OCI-LY7 (cell line): ENCODE results near the gene HEATR9. TPM values are rescaled to one million over a fixed set of nuclear protein-coding genes. Genes with fewer than 3 reads are reported as not detected.

ENCODE experiments used
- BruUV-seq: library from RNA; stranded (reverse); fragments of 400-500 nt; replicated peaks from 2 replicates; lab custom pipeline; 2021; lab: Mats Ljungman, UMichigan
- CTCF ChIA-PET: fragments of 300-600 bp; sonication (Branson Sonifier 250); formaldehyde crosslinking; loops from one replicate; lab custom pipeline; 2022; ENCODE audit warnings: antibody characterized with exemption; ENCODE audit not compliant: unreplicated experiment; lab: Charles Lee
- POLR2A ChIA-PET: fragments of 300-600 bp; sonication (Branson Sonifier 250); formaldehyde crosslinking; loops from one replicate; lab custom pipeline; 2022; ENCODE audit warnings: antibody characterized with exemption; lab: Charles Lee
- DNase-seq: peaks from one replicate; pipeline ENCODE4 v3.0.0-alpha.2; 2015; ENCODE audit warnings: low spot score
- H2AFZ ChIP-seq: fragments of 200-600 bp; sonication (generic), shearing (Covaris generic); 2 replicates; pipeline ENCODE4 v1.6.1; 2014; ENCODE audit warnings: mild to moderate bottlenecking, antibody characterized with exemption, low read length, moderate library complexity
- H3K27ac ChIP-seq: fragments of 200-600 bp; sonication (generic); 2 replicates; pipeline ENCODE4 v1.5.1; 2014; ENCODE audit warnings: mixed run types, low read depth, mild to moderate bottlenecking, moderate library complexity, low read length, inconsistent platforms; ENCODE audit not compliant: poor library complexity, severe bottlenecking
- H3K36me3 ChIP-seq: fragments of 200-600 bp; sonication (generic); 2 replicates; pipeline ENCODE4 v1.6.1; 2014; ENCODE audit warnings: mild to moderate bottlenecking, antibody characterized with exemption, low read length, moderate library complexity, mixed read lengths; ENCODE audit not compliant: insufficient read depth
- H3K4me1 ChIP-seq: fragments of 200-600 bp; sonication (generic); 2 replicates; pipeline ENCODE4 v1.5.1; 2014; ENCODE audit warnings: mild to moderate bottlenecking, low read length; ENCODE audit not compliant: insufficient read depth, poor library complexity, severe bottlenecking
- H3K4me2 ChIP-seq: fragments of 200-600 bp; sonication (generic); 2 replicates; pipeline ENCODE4 v1.6.1; 2014; ENCODE audit warnings: mild to moderate bottlenecking, low read length
- H3K4me3 ChIP-seq: fragments of 200-600 bp; sonication (generic); 2 replicates; pipeline ENCODE4 v1.5.1; 2014; ENCODE audit warnings: mild to moderate bottlenecking, low read depth, low read length; ENCODE audit not compliant: poor library complexity, severe bottlenecking
- H3K79me2 ChIP-seq: fragments of 200-600 bp; sonication (generic); 2 replicates; pipeline ENCODE4 v1.6.1; 2016; ENCODE audit warnings: low read depth, mild to moderate bottlenecking, low read length, moderate library complexity, mixed read lengths; ENCODE audit not compliant: insufficient read depth
- H3K9me2 ChIP-seq: fragments of 200-600 bp; sonication (generic); 2 replicates; pipeline ENCODE4 v1.6.1; 2016; ENCODE audit warnings: mild to moderate bottlenecking, low read length, mixed read lengths; ENCODE audit not compliant: insufficient read depth
- H3K9me3 ChIP-seq: fragments of 200-600 bp; sonication (generic); 2 replicates; pipeline ENCODE4 v1.6.1; 2014; ENCODE audit warnings: mild to moderate bottlenecking, mixed run types, low read length, mixed read lengths
- H4K20me1 ChIP-seq: fragments of 200-600 bp; sonication (generic); 2 replicates; pipeline ENCODE4 v1.6.1; 2014; ENCODE audit warnings: mild to moderate bottlenecking, antibody characterized with exemption, low read length, moderate library complexity, mixed read lengths; ENCODE audit not compliant: insufficient read depth
- EZH2phosphoT487 ChIP-seq: fragments of 200-600 bp; sonication (generic); IDR thresholded peaks from 2 replicates; pipeline ENCODE4 v1.6.1; 2018; ENCODE audit warnings: low read depth, borderline replicate concordance, mild to moderate bottlenecking, mixed run types, antibody characterized with exemption, low read length, moderate library complexity, mixed read lengths
- intact Hi-C: fragments of 100-400 bp; cut with micrococcal nuclease; formaldehyde crosslinking; loops from one replicate; pipeline ENCODE4 v1.10.0; 2022; ENCODE audit not compliant: unreplicated experiment
- total RNA-seq, 2 experiments: library from RNA; depleted of rRNA in 1 of 2; stranded (reverse); fragments of >200 nt in 1 of 2; shearing (Covaris generic) in 1 of 2; gene quantifications; 2 replicates each; pipeline ENCODE4 v1.2.3, GENCODE V29; 2014 to 2022
- TF ChIP-seq, protein P1 (sequence below): fragments of 200-600 bp; sonication (generic); conservative IDR thresholded peaks from 2 replicates; pipeline ENCODE4 v1.5.1; 2014; ENCODE audit warnings: mild to moderate bottlenecking, antibody characterized with exemption, low read length, moderate library complexity, mixed read lengths

The HEATR9 gene
- total RNA-seq, 2 experiments from 2014 or later: not detected

GRCh38 chr17:35877345-35878029 is 8.8 kb upstream of the HEATR9 start:
- Histone ChIP-seq H3K36me3 (no peaks in the 10 kb centered on the region), H3K27ac (no peak overlapping the region), H3K4me1 (peaks cover 12% of the 10 kb centered on the region), H3K79me2 (no peaks in the 10 kb centered on the region), H2AFZ (no peak overlapping the region), H3K9me3 (no peaks in the 10 kb centered on the region), H3K4me3 (no peak overlapping the region), H4K20me1 (no peaks in the 10 kb centered on the region), H3K9me2 (no peaks in the 10 kb centered on the region), H3K4me2 (no peak overlapping the region)
- intact Hi-C loops: no loop called here
- DNase-seq: no peak
- ChIA-PET POLR2A (no interaction called here), CTCF (no interaction called here)
- BruUV-seq: no TSS peak
- no peak for TF ChIP-seq EZH2phosphoT487
- TF ChIP-seq, protein P1, sequence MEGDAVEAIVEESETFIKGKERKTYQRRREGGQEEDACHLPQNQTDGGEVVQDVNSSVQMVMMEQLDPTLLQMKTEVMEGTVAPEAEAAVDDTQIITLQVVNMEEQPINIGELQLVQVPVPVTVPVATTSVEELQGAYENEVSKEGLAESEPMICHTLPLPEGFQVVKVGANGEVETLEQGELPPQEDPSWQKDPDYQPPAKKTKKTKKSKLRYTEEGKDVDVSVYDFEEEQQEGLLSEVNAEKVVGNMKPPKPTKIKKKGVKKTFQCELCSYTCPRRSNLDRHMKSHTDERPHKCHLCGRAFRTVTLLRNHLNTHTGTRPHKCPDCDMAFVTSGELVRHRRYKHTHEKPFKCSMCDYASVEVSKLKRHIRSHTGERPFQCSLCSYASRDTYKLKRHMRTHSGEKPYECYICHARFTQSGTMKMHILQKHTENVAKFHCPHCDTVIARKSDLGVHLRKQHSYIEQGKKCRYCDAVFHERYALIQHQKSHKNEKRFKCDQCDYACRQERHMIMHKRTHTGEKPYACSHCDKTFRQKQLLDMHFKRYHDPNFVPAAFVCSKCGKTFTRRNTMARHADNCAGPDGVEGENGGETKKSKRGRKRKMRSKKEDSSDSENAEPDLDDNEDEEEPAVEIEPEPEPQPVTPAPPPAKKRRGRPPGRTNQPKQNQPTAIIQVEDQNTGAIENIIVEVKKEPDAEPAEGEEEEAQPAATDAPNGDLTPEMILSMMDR: no peak

DNA sequence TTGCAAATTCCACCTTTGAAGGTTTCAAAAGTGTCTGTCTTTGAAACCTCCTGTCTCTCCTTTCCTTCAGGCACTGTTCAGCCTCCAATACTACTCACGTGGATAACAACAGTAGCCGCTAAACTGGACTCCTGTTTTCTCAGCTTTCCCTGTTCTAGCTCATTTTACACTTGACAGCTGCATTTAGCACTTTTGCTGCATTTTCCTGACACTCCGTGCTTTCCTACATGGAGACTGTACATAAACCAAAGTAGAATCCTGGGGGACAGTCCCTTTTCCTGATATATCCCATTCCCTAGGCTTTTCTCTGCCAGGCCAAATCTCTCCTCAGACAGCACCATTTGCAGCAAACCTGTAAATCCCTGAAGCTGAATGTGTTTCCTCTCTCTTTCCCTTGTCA is 7.8 kb upstream of the HEATR9 start:
- no peaks in the 10 kb centered on the region for H3K9me2 ChIP-seq
- ChIA-PET POLR2A (no interaction called here), CTCF (no interaction called here)
- H3K79me2 ChIP-seq: no peaks in the 10 kb centered on the region
- intact Hi-C loops: no loop called here
- DNase-seq: no peak
- no TSS peak for BruUV-seq
- no peak overlapping the region for H3K4me3 ChIP-seq
- H3K27ac ChIP-seq: no peak overlapping the region
- H3K4me2 ChIP-seq: no peak overlapping the region
- H3K36me3 ChIP-seq: no peaks in the 10 kb centered on the region
- peaks cover 12% of the 10 kb centered on the region for H3K4me1 ChIP-seq
- no peak for TF ChIP-seq EZH2phosphoT487
- TF ChIP-seq, protein P1: no peak
- no peak overlapping the region for H2AFZ ChIP-seq
- no peaks in the 10 kb centered on the region for H3K9me3 ChIP-seq
- no peaks in the 10 kb centered on the region for H4K20me1 ChIP-seq

- intact Hi-C loops: no loop called here
- Histone ChIP-seq H2AFZ (no peak overlapping the region), H3K27ac (no peak overlapping the region), H3K9me2 (no peaks in the 10 kb centered on the region), H3K4me2 (no peak overlapping the region), H3K4me3 (no peak overlapping the region), H3K79me2 (no peaks in the 10 kb centered on the region), H3K36me3 (no peaks in the 10 kb centered on the region), H3K9me3 (no peaks in the 10 kb centered on the region), H3K4me1 (peaks cover 9% of the 10 kb centered on the region), H4K20me1 (no peaks in the 10 kb centered on the region)
- TF ChIP-seq, protein P1: no peak
- TF ChIP-seq EZH2phosphoT487: no peak
- CTCF ChIA-PET: no interaction called here
- DNase-seq: no peak
- POLR2A ChIA-PET: interaction anchor here (0.7 kb wide), 1 partner anchor 562 kb away, joined by 3 read pairs; no protein-coding TSS in a partner anchor
- BruUV-seq: no TSS peak
These were observed 7.1 kb upstream of the HEATR9 start for GRCh38 chr17:35875800-35876139.
